Stimulated activated memory B cell treated with anti-CD40 and anti-IgM and Interleukin-4, amounts not matched to agents 10 μg/mL and 1 μg/mL and 100 μg/mL, for 72 hours (primary cell): ENCODE measurements around the gene HSD17B12.

Experiments
- ATAC-seq: fragments of 150-1000 bp; cut with Tn5 transposase; 2 replicates; pipeline ENCODE4 v1.10.0; 2021
- H3K27ac Mint-ChIP-seq: one replicate; pipeline ENCODE4 v1.8.0; 2022; ENCODE audit warnings: mild to moderate bottlenecking, mixed read lengths
- H3K27me3 Mint-ChIP-seq: one replicate; pipeline ENCODE4 v1.8.0; 2022; ENCODE audit warnings: mixed read lengths
- H3K36me3 Mint-ChIP-seq: one replicate; pipeline ENCODE4 v1.8.0; 2022; ENCODE audit warnings: mixed read lengths
- H3K4me1 Mint-ChIP-seq: one replicate; pipeline ENCODE4 v1.8.0; 2022; ENCODE audit warnings: mixed read lengths
- H3K4me3 Mint-ChIP-seq: one replicate; pipeline ENCODE4 v1.8.0; 2022; ENCODE audit warnings: mild to moderate bottlenecking, moderate library complexity, mixed read lengths
- H3K9me3 Mint-ChIP-seq: one replicate; pipeline ENCODE4 v1.8.0; 2022; ENCODE audit warnings: mixed read lengths

Gene HSD17B12

DNA sequence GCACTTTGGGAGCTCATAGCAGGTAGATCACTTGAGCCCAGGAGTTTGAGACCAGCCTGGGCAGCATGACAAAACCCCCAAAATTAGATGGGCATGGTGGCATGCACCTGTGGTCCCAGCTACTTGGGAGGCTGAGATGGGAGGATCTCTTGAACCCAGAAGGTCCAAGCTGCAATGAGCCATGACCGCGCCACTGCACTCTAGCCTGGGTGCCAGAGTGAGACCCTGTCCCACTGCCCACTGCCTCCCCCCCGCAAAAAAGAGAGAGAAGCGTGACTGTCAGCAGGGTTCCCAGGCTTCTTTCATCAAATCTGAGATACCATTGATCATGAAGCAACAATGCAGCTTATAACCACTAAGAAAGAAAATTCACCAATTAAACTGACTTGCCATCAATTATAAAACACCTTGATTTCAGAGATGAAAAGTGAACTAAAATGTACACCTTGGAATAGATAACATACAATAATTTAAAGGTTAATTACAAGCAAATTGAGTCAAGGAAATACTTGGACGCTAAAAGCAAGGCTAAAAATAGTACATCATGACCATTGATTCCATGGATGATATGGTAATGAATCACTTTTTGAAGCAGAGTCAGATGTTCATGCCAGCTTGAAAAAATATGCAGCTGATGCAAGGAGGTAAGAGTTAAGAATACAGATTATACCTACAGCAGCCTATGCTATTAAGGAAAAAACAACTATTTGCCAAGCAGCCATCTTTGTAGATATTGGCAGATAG, 109.3 kb downstream of the HSD17B12 start:
- ATAC-seq, result no peak

DNA sequence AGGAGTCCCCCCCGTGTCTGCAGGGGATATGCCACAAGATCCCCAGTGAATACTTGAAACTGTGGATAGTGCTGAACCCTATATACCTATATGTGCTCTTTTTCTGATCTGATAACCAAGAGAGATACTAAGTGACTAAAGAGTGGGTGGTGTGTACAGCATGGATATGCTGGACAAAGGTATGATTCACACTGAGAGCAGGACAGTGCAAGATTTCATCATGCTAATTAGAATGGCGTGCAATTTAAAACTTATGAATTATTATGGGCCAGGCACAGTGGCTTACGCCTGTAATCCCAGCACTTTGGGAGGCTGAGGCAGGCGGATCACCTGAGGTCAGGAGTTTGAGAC, 109.9 kb downstream of the HSD17B12 start:
- Mint-ChIP-seq H3K27ac (no peak overlapping the region), H3K4me3 (no peak overlapping the region), H3K4me1 (peaks cover 14% of the 10 kb centered on the region), H3K27me3 (no peaks in the 10 kb centered on the region), H3K36me3 (peaks cover 49% of the 10 kb centered on the region), H3K9me3 (no peaks in the 10 kb centered on the region)
- no peak for ATAC-seq

More for the DNA sequence above, 109.3 kb downstream of the HSD17B12 start:
- Mint-ChIP-seq H3K36me3 (peaks cover 48% of the 10 kb centered on the region), H3K4me1 (peaks cover 18% of the 10 kb centered on the region), H3K4me3 (no peak overlapping the region), H3K27ac (no peak overlapping the region), H3K27me3 (no peaks in the 10 kb centered on the region), H3K9me3 (peaks cover 3% of the 10 kb centered on the region)

DNA sequence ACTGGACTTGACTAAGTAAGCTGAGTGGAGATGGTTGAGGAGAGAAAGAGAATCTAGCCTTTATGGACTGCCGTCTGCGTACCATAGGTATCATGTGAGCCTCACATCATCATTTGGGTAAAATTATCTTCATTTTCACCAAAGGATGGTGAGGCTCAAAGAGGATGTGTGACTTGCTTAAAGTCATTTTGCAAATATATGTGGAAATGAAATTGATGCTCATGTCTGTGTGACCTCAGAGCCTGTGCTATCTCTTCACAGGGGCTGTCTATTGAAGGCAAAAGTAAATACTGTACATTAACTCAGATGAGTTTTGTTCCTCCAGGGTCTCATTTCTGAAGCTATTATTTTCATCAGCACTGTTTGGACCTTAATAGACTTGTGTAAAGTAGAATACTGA, 116.8 kb downstream of the HSD17B12 start:
- no peak for ATAC-seq
- Mint-ChIP-seq H3K4me3 (no peak overlapping the region), H3K9me3 (no peaks in the 10 kb centered on the region), H3K27ac (no peak overlapping the region), H3K36me3 (peaks cover 81% of the 10 kb centered on the region), H3K27me3 (no peaks in the 10 kb centered on the region), H3K4me1 (no peaks in the 10 kb centered on the region)

DNA sequence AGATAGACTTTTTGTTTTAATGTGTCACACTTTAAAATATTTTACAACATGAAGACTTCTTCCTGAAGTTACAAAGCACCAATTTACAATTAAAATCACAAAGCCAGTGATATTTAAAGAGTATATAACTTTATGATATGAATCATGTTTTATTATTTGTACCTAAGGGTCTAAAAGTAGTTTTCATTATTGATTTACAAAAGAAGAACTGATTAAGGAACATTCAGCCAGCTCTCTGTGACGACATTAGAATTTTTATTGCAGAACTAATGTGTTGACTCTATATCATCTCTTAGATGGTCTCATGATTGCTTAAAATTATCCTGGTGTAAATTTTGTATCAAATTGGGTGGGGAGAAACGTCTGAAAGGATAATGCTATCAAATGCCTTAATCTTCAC, 117.3 kb downstream of the HSD17B12 start:
- peaks cover 82% of the 10 kb centered on the region for H3K36me3 Mint-ChIP-seq

DNA sequence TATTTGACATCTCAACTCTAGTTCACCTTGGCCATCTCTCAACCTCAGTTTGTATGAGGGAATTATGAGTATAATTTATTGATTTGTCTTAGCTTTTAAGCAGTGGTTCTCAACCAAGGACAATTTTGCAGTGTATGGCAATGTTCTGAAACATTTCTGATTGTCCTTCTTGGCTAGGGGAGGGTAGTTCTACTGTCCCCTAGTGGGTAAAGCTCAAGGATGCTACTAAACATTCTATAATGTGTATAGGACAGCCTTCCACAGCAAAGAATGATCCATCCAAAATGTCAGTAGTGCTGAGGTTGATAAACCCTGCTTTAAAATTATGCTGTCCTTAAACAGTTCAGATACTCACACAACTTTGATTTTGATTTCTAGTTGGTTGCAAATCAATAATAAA, 122.0 kb downstream of the HSD17B12 start:
- no peak overlapping the region for H3K4me3 Mint-ChIP-seq
- H3K4me1 Mint-ChIP-seq, result no peaks in the 10 kb centered on the region
- peaks cover 3% of the 10 kb centered on the region for H3K9me3 Mint-ChIP-seq
- H3K36me3 Mint-ChIP-seq, result peaks cover 87% of the 10 kb centered on the region
- no peak overlapping the region for H3K27ac Mint-ChIP-seq
- no peaks in the 10 kb centered on the region for H3K27me3 Mint-ChIP-seq
- ATAC-seq, result no peak

More for the DNA sequence above, 117.3 kb downstream of the HSD17B12 start:
- Mint-ChIP-seq H3K4me1 (no peaks in the 10 kb centered on the region), H3K9me3 (no peaks in the 10 kb centered on the region), H3K27me3 (no peaks in the 10 kb centered on the region), H3K4me3 (no peak overlapping the region), H3K27ac (no peak overlapping the region)
- no peak for ATAC-seq

DNA sequence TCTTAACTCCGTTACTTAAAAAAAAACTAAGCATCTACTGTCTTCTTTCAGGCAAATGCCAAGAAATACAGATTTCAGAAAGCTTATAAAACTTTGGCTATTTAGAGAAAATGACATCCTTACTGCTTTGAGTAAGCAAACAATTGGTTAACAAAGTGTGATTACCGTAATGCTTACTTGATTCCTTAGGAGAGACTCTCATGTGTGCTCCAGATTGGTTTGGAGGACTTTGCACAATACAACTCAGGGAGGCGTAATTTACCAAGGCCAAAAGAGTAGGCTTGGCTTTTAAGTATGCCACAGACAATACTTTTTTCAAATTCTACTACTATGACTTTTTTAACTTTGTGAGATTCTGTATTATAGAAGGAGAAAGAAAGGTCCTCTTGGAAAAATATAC, 123.2 kb downstream of the HSD17B12 start:
- ATAC-seq, result no peak
- Mint-ChIP-seq H3K27ac (no peak overlapping the region), H3K4me3 (no peak overlapping the region), H3K4me1 (no peaks in the 10 kb centered on the region), H3K36me3 (peaks cover 86% of the 10 kb centered on the region), H3K9me3 (peaks cover 3% of the 10 kb centered on the region), H3K27me3 (no peaks in the 10 kb centered on the region)

GRCh38 chr11:43806976-43807375, 126.4 kb downstream of the HSD17B12 start:
- Mint-ChIP-seq H3K27me3 (no peaks in the 10 kb centered on the region), H3K4me1 (no peaks in the 10 kb centered on the region), H3K9me3 (peaks cover 3% of the 10 kb centered on the region), H3K36me3 (peaks cover 54% of the 10 kb centered on the region), H3K27ac (no peak overlapping the region), H3K4me3 (no peak overlapping the region)
- no peak for ATAC-seq

DNA sequence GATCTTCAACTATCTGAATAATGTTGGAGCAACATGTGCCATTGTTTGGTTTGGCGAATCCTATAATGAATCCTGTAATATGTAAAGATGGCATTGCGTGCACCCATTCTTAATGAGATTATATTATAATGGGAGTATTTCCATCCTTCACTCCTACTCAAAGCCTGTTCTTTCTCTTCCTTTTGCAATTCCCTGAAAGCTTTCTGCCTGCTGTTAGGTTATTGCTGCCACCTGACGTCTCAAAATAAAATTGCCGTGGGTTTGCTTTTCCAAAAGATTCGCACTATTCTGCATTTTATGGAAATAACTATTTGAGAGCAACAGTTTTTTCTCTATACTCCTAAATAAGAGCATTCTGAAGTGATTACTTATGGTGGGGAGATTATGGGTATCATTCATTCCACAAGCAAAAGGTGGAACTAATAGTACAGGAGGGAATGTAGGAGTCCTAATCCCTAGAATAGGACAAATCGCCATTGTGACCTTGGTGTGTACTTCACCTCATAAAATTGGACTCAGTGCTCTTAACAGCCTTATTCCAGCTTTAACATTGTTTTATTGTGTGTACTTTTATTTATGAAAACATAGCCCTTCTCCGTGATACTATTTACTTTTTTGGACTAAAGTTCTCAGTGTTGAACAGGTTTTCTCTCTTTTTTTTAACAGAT, 130.5 kb downstream of the HSD17B12 start:
- Mint-ChIP-seq H3K36me3 (peaks cover 34% of the 10 kb centered on the region), H3K4me3 (no peak overlapping the region), H3K27me3 (no peaks in the 10 kb centered on the region), H3K27ac (no peak overlapping the region), H3K9me3 (no peaks in the 10 kb centered on the region), H3K4me1 (no peaks in the 10 kb centered on the region)
- no peak for ATAC-seq

DNA sequence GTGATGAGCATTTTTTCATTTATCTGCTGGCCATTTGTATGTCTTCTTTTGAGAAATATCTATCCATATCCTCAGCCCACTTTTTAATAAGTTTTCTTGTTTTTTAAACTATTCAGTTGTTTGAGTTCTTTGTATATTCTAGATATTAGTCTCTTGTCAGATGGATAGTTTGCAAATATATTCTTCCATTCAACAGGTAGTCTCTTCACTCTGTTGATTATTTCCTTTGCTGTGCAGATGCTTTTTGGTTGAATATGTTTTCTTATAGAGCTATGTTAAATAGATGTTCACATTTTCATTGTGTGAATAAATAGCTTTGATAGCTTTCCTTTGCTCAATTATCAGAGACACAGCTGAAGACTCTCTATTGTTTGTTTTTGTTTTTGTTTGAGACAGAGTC, 131.9 kb downstream of the HSD17B12 start:
- H3K27me3 Mint-ChIP-seq, result no peaks in the 10 kb centered on the region
- no peaks in the 10 kb centered on the region for H3K4me1 Mint-ChIP-seq
- no peaks in the 10 kb centered on the region for H3K9me3 Mint-ChIP-seq
- no peak overlapping the region for H3K27ac Mint-ChIP-seq
- ATAC-seq, result no peak
- H3K4me3 Mint-ChIP-seq, result no peak overlapping the region
- H3K36me3 Mint-ChIP-seq, result peaks cover 34% of the 10 kb centered on the region

- Mint-ChIP-seq H3K9me3 (peaks cover 3% of the 10 kb centered on the region), H3K4me1 (no peaks in the 10 kb centered on the region), H3K27ac (no peak overlapping the region), H3K27me3 (no peaks in the 10 kb centered on the region), H3K36me3 (peaks cover 75% of the 10 kb centered on the region), H3K4me3 (no peak overlapping the region)
- ATAC-seq, result no peak
These were observed 137.7 kb downstream of the HSD17B12 start for GRCh38 chr11:43818220-43818619.

GRCh38 chr11:43819926-43820325, 139.4 kb downstream of the HSD17B12 start:
- Mint-ChIP-seq H3K27me3 (no peaks in the 10 kb centered on the region), H3K9me3 (peaks cover 3% of the 10 kb centered on the region), H3K4me3 (no peak overlapping the region), H3K27ac (no peak overlapping the region), H3K4me1 (no peaks in the 10 kb centered on the region), H3K36me3 (peaks cover 82% of the 10 kb centered on the region)
- ATAC-seq, result no peak

DNA sequence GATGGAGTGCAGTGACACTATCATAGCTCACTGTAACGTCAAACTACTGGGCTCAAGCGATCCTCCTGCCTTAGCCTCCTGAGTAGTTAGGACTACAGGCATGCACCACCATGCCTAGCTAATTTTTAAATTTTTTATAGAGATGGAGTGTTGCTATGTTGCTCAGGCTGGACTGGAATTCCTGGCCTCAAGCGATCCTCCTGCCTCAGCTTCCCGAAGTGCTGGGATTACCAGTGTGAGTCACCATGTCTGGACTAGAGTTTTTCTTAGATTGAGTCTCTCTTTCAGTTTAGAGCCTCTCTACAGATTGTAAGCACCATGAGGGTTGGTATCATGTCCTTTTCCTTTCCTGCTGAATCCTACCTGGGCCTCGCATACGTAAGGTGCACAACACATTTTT, 142.8 kb downstream of the HSD17B12 start:
- no peak for ATAC-seq
- Mint-ChIP-seq H3K27me3 (no peaks in the 10 kb centered on the region), H3K4me1 (no peaks in the 10 kb centered on the region), H3K4me3 (no peak overlapping the region), H3K36me3 (peaks cover 53% of the 10 kb centered on the region), H3K9me3 (peaks cover 3% of the 10 kb centered on the region), H3K27ac (no peak overlapping the region)

DNA sequence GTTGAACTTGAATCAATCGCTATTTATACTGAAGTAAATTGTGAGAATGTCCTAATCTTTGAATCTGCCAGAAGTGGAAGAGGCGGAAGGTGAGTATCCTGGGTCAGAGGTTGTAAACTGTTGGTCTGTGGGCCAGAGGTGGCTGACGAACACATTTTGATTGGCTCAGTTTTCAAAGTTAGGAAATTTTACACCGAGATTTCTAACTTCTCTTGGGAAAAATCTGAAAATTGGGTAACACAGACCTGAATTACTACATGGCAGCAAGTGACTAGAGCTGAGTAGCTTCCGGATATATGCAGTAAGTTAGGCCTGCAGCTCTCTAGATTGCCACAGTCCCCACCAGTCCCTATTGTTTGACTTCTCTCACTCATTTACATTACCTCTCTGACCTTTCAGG, 143.3 kb downstream of the HSD17B12 start:
- Mint-ChIP-seq H3K36me3 (peaks cover 53% of the 10 kb centered on the region), H3K27ac (no peak overlapping the region), H3K4me1 (no peaks in the 10 kb centered on the region), H3K9me3 (peaks cover 3% of the 10 kb centered on the region), H3K4me3 (no peak overlapping the region), H3K27me3 (no peaks in the 10 kb centered on the region)
- no peak for ATAC-seq

DNA sequence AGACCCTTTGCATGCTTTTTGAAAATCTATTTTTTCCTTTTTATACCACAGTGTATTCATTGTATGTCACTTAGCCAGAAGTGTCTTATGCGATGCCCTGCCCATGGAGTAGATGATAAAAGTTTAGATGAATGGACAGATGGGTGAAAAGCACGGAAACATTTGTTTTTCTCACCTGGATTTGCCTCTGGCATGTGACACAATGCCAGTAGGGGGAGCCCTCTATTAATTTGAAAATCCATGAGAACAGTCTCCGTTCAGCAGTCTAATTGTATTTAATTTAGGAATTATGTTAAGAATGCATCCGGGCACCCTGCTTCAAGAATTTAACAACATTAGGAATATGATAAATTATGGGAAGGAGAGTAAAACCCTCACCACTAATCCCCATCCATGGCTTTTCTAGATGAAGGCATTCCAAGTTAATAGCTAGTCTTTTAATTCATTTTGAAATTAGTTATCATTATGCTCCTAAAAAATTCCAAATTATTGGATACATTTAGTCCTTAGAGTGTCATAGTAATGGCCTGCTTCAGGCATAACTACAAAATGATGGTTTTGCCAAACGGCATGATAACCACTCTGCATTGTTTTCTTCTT, 144.8 kb downstream of the HSD17B12 start:
- Mint-ChIP-seq H3K36me3 (peaks cover 40% of the 10 kb centered on the region), H3K4me1 (no peaks in the 10 kb centered on the region), H3K27ac (no peak overlapping the region), H3K4me3 (no peak overlapping the region), H3K27me3 (no peaks in the 10 kb centered on the region), H3K9me3 (peaks cover 3% of the 10 kb centered on the region)
- ATAC-seq, result no peak

GRCh38 chr11:43830928-43831440, 150.4 kb downstream of the HSD17B12 start:
- Mint-ChIP-seq H3K4me3 (no peak overlapping the region), H3K9me3 (no peaks in the 10 kb centered on the region), H3K4me1 (no peaks in the 10 kb centered on the region), H3K36me3 (peaks cover 39% of the 10 kb centered on the region), H3K27me3 (no peaks in the 10 kb centered on the region), H3K27ac (no peak overlapping the region)
- no peak for ATAC-seq

- Mint-ChIP-seq H3K4me1 (no peaks in the 10 kb centered on the region), H3K36me3 (peaks cover 46% of the 10 kb centered on the region), H3K27ac (no peak overlapping the region), H3K9me3 (no peaks in the 10 kb centered on the region), H3K4me3 (no peak overlapping the region), H3K27me3 (no peaks in the 10 kb centered on the region)
- ATAC-seq, result no peak
These were observed 152.0 kb downstream of the HSD17B12 start for GRCh38 chr11:43832536-43832935.
